GM12891 (cell line): ENCODE measurements around the gene PTPRO.

ENCODE experiments used
- POLR2A ChIP-seq: IDR thresholded peaks from 2 replicates; pipeline ENCODE4 v1.6.1; 2011; ENCODE audit warnings: low read depth, low read length, control low read depth
- POLR2AphosphoS5 ChIP-seq: IDR thresholded peaks from 2 replicates; pipeline ENCODE4 v1.6.1; 2011; ENCODE audit warnings: low read depth, low read length, control low read depth
- SPI1 ChIP-seq: IDR thresholded peaks from 2 replicates; pipeline ENCODE4 v1.6.1; 2011; ENCODE audit warnings: low read depth, low read length, control low read depth
- TAF1 ChIP-seq: IDR thresholded peaks from 2 replicates; pipeline ENCODE4 v1.6.1; 2011; ENCODE audit warnings: low read depth, low read length, control low read depth

GRCh38 chr12:15336768-15337553 lies 14.7 kb downstream of the PTPRO start:
- no peak for TF ChIP-seq POLR2A
- no peak for TF ChIP-seq TAF1
- TF ChIP-seq SPI1: no peak
- no peak for TF ChIP-seq POLR2AphosphoS5
